Smooth muscle cell (in vitro differentiated cells): Measurements from ENCODE around the gene MRPS14. TPM values are rescaled to one million over a fixed set of nuclear protein-coding genes. Genes with fewer than 3 reads are reported as not detected.

Experiments used
- DNase-seq: peaks from one replicate; lab custom pipeline; 2025; ENCODE audit not compliant: unreplicated experiment; lab: John Stamatoyannopoulos, UW
- H2AFZ ChIP-seq: fragments of 200-600 bp; sonication (generic); 2 replicates; pipeline ENCODE4 v1.6.0; 2016; ENCODE audit warnings: antibody characterized with exemption, low read depth, mild to moderate bottlenecking
- H3F3A ChIP-seq: fragments of 200-600 bp; sonication (generic); 2 replicates; pipeline ENCODE4 v1.6.0; 2017; ENCODE audit warnings: antibody characterized with exemption, low read depth
- H3K27ac ChIP-seq: fragments of 200-600 bp; sonication (generic); 2 replicates; pipeline ENCODE4 v1.5.1; 2016; ENCODE audit warnings: low read depth, mild to moderate bottlenecking
- H3K27me3 ChIP-seq: fragments of 200-600 bp; sonication (generic); 2 replicates; pipeline ENCODE4 v1.6.1; 2016; ENCODE audit warnings: low read depth, mild to moderate bottlenecking
- H3K36me3 ChIP-seq: fragments of 200-600 bp; sonication (generic); 2 replicates; pipeline ENCODE4 v1.5.1; 2016; ENCODE audit warnings: low read depth
- H3K4me1 ChIP-seq: fragments of 200-600 bp; sonication (generic); 2 replicates; pipeline ENCODE4 v1.5.1; 2016; ENCODE audit warnings: low read depth
- H3K4me2 ChIP-seq: fragments of 200-600 bp; sonication (generic); 2 replicates; pipeline ENCODE4 v1.6.0; 2016; ENCODE audit warnings: mild to moderate bottlenecking
- H3K4me3 ChIP-seq: fragments of 200-600 bp; sonication (generic); 2 replicates; pipeline ENCODE4 v1.5.1; 2016; ENCODE audit warnings: mild to moderate bottlenecking
- H3K79me2 ChIP-seq: fragments of 200-600 bp; sonication (generic); 2 replicates; pipeline ENCODE4 v1.6.0; 2016; ENCODE audit warnings: low read depth, mild to moderate bottlenecking
- H3K9ac ChIP-seq: fragments of 200-600 bp; sonication (generic); 2 replicates; pipeline ENCODE4 v1.6.0; 2016; ENCODE audit warnings: low read depth
- H3K9me3 ChIP-seq: fragments of 200-600 bp; sonication (generic); replicated peaks from 2 replicates; pipeline ENCODE4 v1.5.1; 2016; ENCODE audit warnings: low read depth
- H4K20me1 ChIP-seq: fragments of 200-600 bp; sonication (generic); 2 replicates; pipeline ENCODE4 v1.6.0; 2016; ENCODE audit warnings: low read depth
- WGBS: methylation state at CpG from one replicate; pipeline ENCODE4 v1.1.7; 2016; ENCODE audit warnings: low lambda C conversion rate; 5-methylcytosine and 5-hydroxymethylcytosine counted together
- polyA plus RNA-seq: library from polyadenylated mRNA; unstranded; fragments of >200 nt; fragmentation: Nextera tagmentation; extraction: Ambion mirVana; gene quantifications from 2 replicates; pipeline ENCODE4 v1.2.1, GENCODE V29; 2016
- total RNA-seq: library from RNA; depleted of rRNA; stranded (reverse); fragments of >200 nt; gene quantifications from 2 replicates; pipeline ENCODE4 v1.2.3, GENCODE V29; 2014
- TF ChIP-seq, protein P1 (sequence below): fragments of 200-600 bp; sonication (generic); IDR thresholded peaks from 2 replicates; pipeline ENCODE4 v1.5.1; 2017; ENCODE audit warnings: borderline replicate concordance, mild to moderate bottlenecking, antibody characterized with exemption; ENCODE audit not compliant: insufficient read depth, poor library complexity, severe bottlenecking

Gene MRPS14
- total and polyA plus RNA-seq, 2 experiments from 2014 or later, result 29.1 to 57.2 TPM

DNA sequence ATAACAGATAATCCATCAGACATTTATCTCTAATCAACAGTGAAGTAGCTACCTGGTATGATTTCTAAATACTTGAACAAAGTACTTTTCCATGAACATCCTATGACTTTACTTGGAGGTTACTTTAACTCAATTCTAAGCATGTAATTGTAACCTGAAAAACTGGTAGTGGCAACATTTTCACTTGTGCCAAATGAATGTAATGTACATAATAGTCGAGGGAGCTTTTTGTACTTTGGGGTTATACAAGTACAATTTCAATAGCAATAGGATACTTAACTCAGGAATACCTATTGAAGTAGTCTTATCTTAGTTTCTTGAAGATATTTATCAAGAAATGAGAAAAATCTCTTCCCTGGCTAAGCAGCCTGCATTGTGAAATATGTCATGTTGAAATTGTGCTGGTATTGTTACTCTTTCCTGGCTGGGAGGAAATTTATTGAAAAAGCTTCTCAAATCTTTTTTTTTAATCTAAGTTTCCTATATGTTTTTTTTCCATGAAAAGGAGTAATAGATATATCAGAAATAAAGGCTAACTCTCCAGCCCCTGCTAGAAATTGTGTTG lies 57.1 kb downstream of the MRPS14 start:
- 63% methylated on average over 1 of the region's 1 CpG for WGBS
- no peaks in the 10 kb centered on the region for H3K27me3 ChIP-seq
- H3K4me3 ChIP-seq, result no peak overlapping the region
- DNase-seq, result no peak
- H2AFZ ChIP-seq, result no peak overlapping the region
- no peaks in the 10 kb centered on the region for H3K9me3 ChIP-seq
- H3F3A ChIP-seq, result no peaks in the 10 kb centered on the region
- H3K27ac ChIP-seq, result no peak overlapping the region
- no peak overlapping the region for H3K9ac ChIP-seq
- TF ChIP-seq, protein P1, sequence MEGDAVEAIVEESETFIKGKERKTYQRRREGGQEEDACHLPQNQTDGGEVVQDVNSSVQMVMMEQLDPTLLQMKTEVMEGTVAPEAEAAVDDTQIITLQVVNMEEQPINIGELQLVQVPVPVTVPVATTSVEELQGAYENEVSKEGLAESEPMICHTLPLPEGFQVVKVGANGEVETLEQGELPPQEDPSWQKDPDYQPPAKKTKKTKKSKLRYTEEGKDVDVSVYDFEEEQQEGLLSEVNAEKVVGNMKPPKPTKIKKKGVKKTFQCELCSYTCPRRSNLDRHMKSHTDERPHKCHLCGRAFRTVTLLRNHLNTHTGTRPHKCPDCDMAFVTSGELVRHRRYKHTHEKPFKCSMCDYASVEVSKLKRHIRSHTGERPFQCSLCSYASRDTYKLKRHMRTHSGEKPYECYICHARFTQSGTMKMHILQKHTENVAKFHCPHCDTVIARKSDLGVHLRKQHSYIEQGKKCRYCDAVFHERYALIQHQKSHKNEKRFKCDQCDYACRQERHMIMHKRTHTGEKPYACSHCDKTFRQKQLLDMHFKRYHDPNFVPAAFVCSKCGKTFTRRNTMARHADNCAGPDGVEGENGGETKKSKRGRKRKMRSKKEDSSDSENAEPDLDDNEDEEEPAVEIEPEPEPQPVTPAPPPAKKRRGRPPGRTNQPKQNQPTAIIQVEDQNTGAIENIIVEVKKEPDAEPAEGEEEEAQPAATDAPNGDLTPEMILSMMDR, result no peak
- no peaks in the 10 kb centered on the region for H3K36me3 ChIP-seq
- H3K79me2 ChIP-seq, result no peaks in the 10 kb centered on the region
- H4K20me1 ChIP-seq, result no peaks in the 10 kb centered on the region
- no peak overlapping the region for H3K4me2 ChIP-seq
- H3K4me1 ChIP-seq, result peaks cover 14% of the 10 kb centered on the region

DNA sequence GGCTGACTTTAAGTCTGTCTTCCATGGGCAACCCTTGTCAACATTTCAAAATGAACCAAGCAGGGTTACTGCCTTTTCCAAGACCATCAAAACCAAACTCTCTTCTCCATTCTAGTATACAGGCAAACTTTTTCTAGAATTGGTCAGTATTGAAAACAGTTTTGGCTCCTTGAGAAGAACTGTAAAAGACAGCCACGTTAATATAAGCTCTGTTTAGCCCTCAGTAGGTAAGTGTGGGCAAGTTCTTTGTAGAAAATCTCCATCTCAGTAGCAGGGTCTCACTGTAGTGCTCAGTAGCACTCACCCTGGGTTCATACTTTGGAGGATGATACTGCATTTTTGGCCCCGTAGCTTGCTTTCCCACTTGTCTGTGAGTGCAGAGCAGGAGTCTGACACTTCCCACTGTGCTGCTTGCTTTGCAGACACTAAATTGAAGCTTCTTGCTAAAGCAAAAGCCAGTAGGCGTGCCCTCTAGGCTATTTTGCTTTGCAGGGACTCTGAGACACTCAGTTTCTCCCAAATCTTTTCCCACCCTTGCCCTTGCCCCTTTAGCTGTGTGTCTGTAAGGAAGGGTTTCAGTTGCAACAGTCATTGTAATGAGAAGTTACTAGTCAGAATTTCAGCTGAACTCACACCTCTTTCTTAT lies 57.7 kb downstream of the MRPS14 start:
- Histone ChIP-seq H3K79me2 (no peaks in the 10 kb centered on the region), H3K4me3 (no peak overlapping the region), H3K36me3 (no peaks in the 10 kb centered on the region), H3K4me2 (no peak overlapping the region), H3F3A (no peaks in the 10 kb centered on the region), H3K27me3 (no peaks in the 10 kb centered on the region), H3K4me1 (peaks cover 14% of the 10 kb centered on the region), H3K27ac (peak overlapping the region; percentile 12), H2AFZ (no peak overlapping the region), H3K9me3 (no peaks in the 10 kb centered on the region), H3K9ac (no peak overlapping the region), H4K20me1 (no peaks in the 10 kb centered on the region)
- WGBS, result 59% methylated on average over 3 of the region's 3 CpGs
- no peak for DNase-seq
- TF ChIP-seq, protein P1, result no peak

DNA sequence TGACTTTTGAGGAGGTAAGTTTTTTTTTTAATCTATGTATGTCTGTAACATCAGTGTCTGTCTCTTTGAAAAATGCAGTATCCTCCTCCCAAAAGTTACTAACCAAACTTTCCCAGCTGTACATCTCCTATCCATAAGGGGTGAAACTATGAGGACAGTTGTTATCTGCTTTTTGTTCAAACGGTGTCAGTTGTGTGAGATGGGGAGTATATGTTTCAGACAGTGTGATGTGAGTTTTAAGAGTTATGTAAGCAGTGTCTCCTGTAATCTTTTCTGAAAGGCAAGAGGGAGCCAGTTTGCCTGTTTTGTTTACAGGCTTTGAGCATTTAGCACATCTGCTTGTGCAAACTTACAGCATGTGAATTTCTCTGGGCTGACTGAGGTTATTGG lies 58.3 kb downstream of the MRPS14 start:
- Histone ChIP-seq H3K4me3 (no peak overlapping the region), H3K4me1 (peaks cover 14% of the 10 kb centered on the region)
- no peak for DNase-seq

More for the DNA sequence above, 58.3 kb downstream of the MRPS14 start:
- 26% methylated on average over 1 of the region's 1 CpG for WGBS
- Histone ChIP-seq H3K4me2 (peak overlapping the region; percentile 28), H3K9ac (no peak overlapping the region), H3K9me3 (no peaks in the 10 kb centered on the region), H3K79me2 (no peaks in the 10 kb centered on the region), H2AFZ (no peak overlapping the region), H3K36me3 (no peaks in the 10 kb centered on the region), H3K27me3 (no peaks in the 10 kb centered on the region), H4K20me1 (no peaks in the 10 kb centered on the region), H3F3A (no peaks in the 10 kb centered on the region), H3K27ac (peak overlapping the region; percentile 12)
- TF ChIP-seq, protein P1, result no peak
